Kidney epithelial cell (primary cell): ENCODE results near the gene PRORP. TPM values are rescaled to one million over a fixed set of nuclear protein-coding genes. Genes with fewer than 3 reads are reported as not detected.
A peak's percentile ranks its signal among the peaks of the same experiment; 100 is the strongest.

Experiments used
- DNase-seq: peaks from one replicate; pipeline ENCODE4 v3.0.0-alpha.2; 2010; ENCODE audit warnings: low read depth
- H3K27me3 ChIP-seq: 2 replicates; pipeline ENCODE4 v1.6.0; 2011; ENCODE audit warnings: low read length; ENCODE audit not compliant: control insufficient read depth, insufficient read depth
- H3K36me3 ChIP-seq: 2 replicates; pipeline ENCODE4 v1.5.1; 2011; ENCODE audit warnings: low read length; ENCODE audit not compliant: control insufficient read depth, insufficient read depth
- H3K4me3 ChIP-seq: 2 replicates; pipeline ENCODE4 v1.5.1; 2011; ENCODE audit warnings: low read depth, mild to moderate bottlenecking, control low read depth, low read length
- CTCF ChIP-seq: IDR thresholded peaks from 2 replicates; pipeline ENCODE4 v1.5.1; 2011; ENCODE audit warnings: mild to moderate bottlenecking, moderate library complexity, low read length, control low read depth, inconsistent platforms; ENCODE audit not compliant: insufficient read depth, poor library complexity, severe bottlenecking
- total RNA-seq: library from RNA; depleted of rRNA; stranded (reverse); fragments of >200 nt; gene quantifications from 2 replicates; pipeline ENCODE4 v1.2.3, GENCODE V29; 2015

PRORP gene
- 40.0 and 46.8 TPM in 2 replicates for total RNA-seq

GRCh38 chr14:35121887-35122695 lies at the start of gene PRORP, which contains the start of gene PPP2R3C:
TSS of gene PRORP (plus strand) at chr14:35122552. CDS start at chr14:35123246, 694 bp downstream.
TSS of gene PPP2R3C (minus strand) at chr14:35121990. CDS start at chr14:35121959, 31 bp downstream.
- H3K36me3 ChIP-seq, result no peaks in the 10 kb centered on the region
- peak within 1 kb of the TSS; percentile 77 for H3K4me3 ChIP-seq
- H3K27me3 ChIP-seq, result no peaks in the 10 kb centered on the region
- peak; percentile 98 for DNase-seq
- TF ChIP-seq CTCF, result no peak

- Histone ChIP-seq H3K4me3 (no peak overlapping the region), H3K36me3 (no peaks in the 10 kb centered on the region), H3K27me3 (no peaks in the 10 kb centered on the region)
- DNase-seq, result no peak
- no peak for TF ChIP-seq CTCF
These were observed 48.9 kb upstream of the PRORP start for GRCh38 chr14:35073486-35073885.

- Histone ChIP-seq H3K4me3 (no peak overlapping the region), H3K36me3 (no peaks in the 10 kb centered on the region), H3K27me3 (no peaks in the 10 kb centered on the region)
- DNase-seq, result no peak
- no peak for TF ChIP-seq CTCF
These were observed 44.3 kb upstream of the PRORP start for GRCh38 chr14:35078082-35078481.

GRCh38 chr14:35079742-35080141 lies 42.6 kb upstream of the PRORP start:
- Histone ChIP-seq H3K36me3 (no peaks in the 10 kb centered on the region), H3K27me3 (no peaks in the 10 kb centered on the region), H3K4me3 (no peak overlapping the region)
- TF ChIP-seq CTCF, result no peak
- DNase-seq, result no peak

- no peaks in the 10 kb centered on the region for H3K27me3 ChIP-seq
- no peak for TF ChIP-seq CTCF
- H3K36me3 ChIP-seq, result no peaks in the 10 kb centered on the region
- no peak overlapping the region for H3K4me3 ChIP-seq
- DNase-seq, result no peak
These were observed 38.7 kb upstream of the PRORP start for GRCh38 chr14:35083530-35084150.
